Measurements from ENCODE around the gene DHX8. TPM values are rescaled to one million over a fixed set of nuclear protein-coding genes. Genes with fewer than 3 reads are reported as not detected.

Gene DHX8
- total RNA-seq, 2 experiments from 2014 or later = 37.0 to 48.3 TPM

- Histone ChIP-seq H3K4me3 (ENCODE audit: low read depth, low read length, poor library complexity, severe bottlenecking) (no peak overlapping the region), H2AFZ (ENCODE audit: low read length) (no peak overlapping the region), H3K9me3 (ENCODE audit: low read length) (no peaks in the 10 kb centered on the region), H3K79me2 (ENCODE audit: insufficient read depth, low read depth, low read length) (no peaks in the 10 kb centered on the region), H3K4me2 (ENCODE audit: low read length) (no peak overlapping the region), H3K4me1 (ENCODE audit: insufficient read depth, low read length, poor library complexity, severe bottlenecking) (no peaks in the 10 kb centered on the region), H3K27ac (ENCODE audit: low read depth, low read length, poor library complexity, severe bottlenecking) (no peak overlapping the region), H3K36me3 (ENCODE audit: insufficient read depth, low read length) (no peaks in the 10 kb centered on the region), H4K20me1 (ENCODE audit: insufficient read depth, low read length) (no peaks in the 10 kb centered on the region), H3K9me2 (ENCODE audit: insufficient read depth, low read length) (no peaks in the 10 kb centered on the region)
- CTCF ChIA-PET (ENCODE audit: unreplicated experiment) = no interaction called here
- no TSS peak for BruUV-seq (replicated peaks)
- peak; percentile 14 for DNase-seq (ENCODE audit: low spot score)
- intact Hi-C loops (cut with micrococcal nuclease; ENCODE audit: unreplicated experiment) = no loop called here
- POLR2A ChIA-PET = no interaction called here
- no peak for TF ChIP-seq CTCF (conservative IDR thresholded peaks at IDR 0.05; ENCODE audit: low read length)
- TF ChIP-seq EZH2phosphoT487 (IDR thresholded peaks at IDR 0.05; ENCODE audit: borderline replicate concordance, low read depth, low read length) = no peak
These were observed 52.6 kb downstream of the DHX8 start for GRCh38 chr17:43536236-43536992.

DNA sequence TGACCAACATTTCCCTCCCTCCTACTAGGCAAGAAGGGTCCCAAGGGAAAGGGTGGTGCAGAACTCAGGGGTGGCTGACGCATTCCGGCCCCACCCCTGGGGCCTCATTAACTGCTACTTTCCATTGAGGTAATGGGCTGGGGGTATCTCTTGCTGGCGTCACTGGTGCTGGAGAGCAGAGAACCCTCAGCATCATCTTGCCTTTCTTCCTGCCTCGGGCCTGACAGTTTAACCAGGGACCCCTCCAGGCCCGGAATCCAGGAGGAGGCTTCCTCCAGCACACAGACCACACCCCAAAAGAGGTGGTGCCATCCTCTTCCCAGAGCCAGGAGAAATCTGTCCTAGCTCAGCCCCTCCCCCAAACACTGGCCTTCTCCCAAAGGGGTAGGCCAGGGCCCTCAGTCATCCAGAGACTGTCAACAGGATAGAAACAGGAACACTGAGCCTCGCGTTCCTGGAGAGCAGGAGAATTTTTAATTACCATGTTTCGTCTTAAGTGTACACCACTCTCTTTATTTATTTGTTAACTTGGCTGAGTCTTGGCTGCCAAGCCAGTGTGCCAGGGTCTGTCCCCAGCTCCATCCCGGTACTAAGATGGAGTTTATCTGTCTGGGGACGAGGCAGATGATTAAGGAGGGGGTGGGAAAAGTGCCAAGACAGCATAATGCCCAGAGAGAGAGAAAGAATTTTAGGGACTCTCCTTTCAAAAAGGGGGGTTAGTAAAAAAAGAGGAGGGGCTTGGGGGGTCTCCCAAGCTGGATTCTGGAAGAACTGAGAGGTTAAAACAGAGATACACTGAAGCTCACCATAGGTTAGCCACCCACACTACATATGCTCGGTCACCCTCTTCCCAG, 57.3 kb downstream of the DHX8 start:
- intact Hi-C loops (cut with micrococcal nuclease; ENCODE audit: unreplicated experiment) = no loop called here
- H3K36me3 ChIP-seq (ENCODE audit: insufficient read depth, low read length) = no peaks in the 10 kb centered on the region
- ChIA-PET CTCF (ENCODE audit: unreplicated experiment) (no interaction called here), POLR2A (no interaction called here)
- no peak overlapping the region for H3K4me2 ChIP-seq (ENCODE audit: low read length)
- no peak for TF ChIP-seq CTCF (conservative IDR thresholded peaks at IDR 0.05; ENCODE audit: low read length)
- TF ChIP-seq EZH2phosphoT487 (IDR thresholded peaks at IDR 0.05; ENCODE audit: borderline replicate concordance, low read depth, low read length) = no peak
- no peaks in the 10 kb centered on the region for H3K79me2 ChIP-seq (ENCODE audit: insufficient read depth, low read depth, low read length)
- H3K27ac ChIP-seq (ENCODE audit: low read depth, low read length, poor library complexity, severe bottlenecking) = no peak overlapping the region
- DNase-seq (ENCODE audit: low spot score) = no peak
- H3K9me2 ChIP-seq (ENCODE audit: insufficient read depth, low read length) = no peaks in the 10 kb centered on the region
- no peak overlapping the region for H2AFZ ChIP-seq (ENCODE audit: low read length)
- H4K20me1 ChIP-seq (ENCODE audit: insufficient read depth, low read length) = no peaks in the 10 kb centered on the region; the same call in 1 of the 2 replicates
- BruUV-seq (replicated peaks) = no TSS peak
- H3K9me3 ChIP-seq (ENCODE audit: low read length) = no peaks in the 10 kb centered on the region
- H3K4me1 ChIP-seq (ENCODE audit: insufficient read depth, low read length, poor library complexity, severe bottlenecking) = peaks cover 4% of the 10 kb centered on the region
- no peak overlapping the region for H3K4me3 ChIP-seq (ENCODE audit: low read depth, low read length, poor library complexity, severe bottlenecking)

- no TSS peak for BruUV-seq (replicated peaks)
- H3K79me2 ChIP-seq (ENCODE audit: insufficient read depth, low read depth, low read length) = no peaks in the 10 kb centered on the region
- no peak overlapping the region for H3K27ac ChIP-seq (ENCODE audit: low read depth, low read length, poor library complexity, severe bottlenecking)
- intact Hi-C loops (cut with micrococcal nuclease; ENCODE audit: unreplicated experiment) = no loop called here
- H3K4me3 ChIP-seq (ENCODE audit: low read depth, low read length, poor library complexity, severe bottlenecking) = no peak overlapping the region
- no peak for TF ChIP-seq EZH2phosphoT487 (IDR thresholded peaks at IDR 0.05; ENCODE audit: borderline replicate concordance, low read depth, low read length)
- no peaks in the 10 kb centered on the region for H3K36me3 ChIP-seq (ENCODE audit: insufficient read depth, low read length)
- POLR2A ChIA-PET = no interaction called here
- no peaks in the 10 kb centered on the region for H3K9me3 ChIP-seq (ENCODE audit: low read length)
- H3K4me2 ChIP-seq (ENCODE audit: low read length) = no peak overlapping the region
- no peak overlapping the region for H2AFZ ChIP-seq (ENCODE audit: low read length)
- H4K20me1 ChIP-seq (ENCODE audit: insufficient read depth, low read length) = no peaks in the 10 kb centered on the region; the same call in 1 of the 2 replicates
- no peaks in the 10 kb centered on the region for H3K9me2 ChIP-seq (ENCODE audit: insufficient read depth, low read length)
- CTCF ChIA-PET (ENCODE audit: unreplicated experiment) = no interaction called here
- DNase-seq (ENCODE audit: low spot score) = no peak
- H3K4me1 ChIP-seq (ENCODE audit: insufficient read depth, low read length, poor library complexity, severe bottlenecking) = peaks cover 6% of the 10 kb centered on the region
These were observed 59.1 kb downstream of the DHX8 start for GRCh38 chr17:43542859-43543258.

Data from OCI-LY7 (cell line).